GM21423 (cell line): ENCODE results near the gene SMIM41.

Experiments used
- ATAC-seq: cut with Tn5 transposase; IDR thresholded peaks from one replicate; pipeline ENCODE4 v1.9.1; 2021; ENCODE audit warnings: mild to moderate bottlenecking, moderate library complexity; ENCODE audit not compliant: unreplicated experiment

Gene SMIM41

DNA sequence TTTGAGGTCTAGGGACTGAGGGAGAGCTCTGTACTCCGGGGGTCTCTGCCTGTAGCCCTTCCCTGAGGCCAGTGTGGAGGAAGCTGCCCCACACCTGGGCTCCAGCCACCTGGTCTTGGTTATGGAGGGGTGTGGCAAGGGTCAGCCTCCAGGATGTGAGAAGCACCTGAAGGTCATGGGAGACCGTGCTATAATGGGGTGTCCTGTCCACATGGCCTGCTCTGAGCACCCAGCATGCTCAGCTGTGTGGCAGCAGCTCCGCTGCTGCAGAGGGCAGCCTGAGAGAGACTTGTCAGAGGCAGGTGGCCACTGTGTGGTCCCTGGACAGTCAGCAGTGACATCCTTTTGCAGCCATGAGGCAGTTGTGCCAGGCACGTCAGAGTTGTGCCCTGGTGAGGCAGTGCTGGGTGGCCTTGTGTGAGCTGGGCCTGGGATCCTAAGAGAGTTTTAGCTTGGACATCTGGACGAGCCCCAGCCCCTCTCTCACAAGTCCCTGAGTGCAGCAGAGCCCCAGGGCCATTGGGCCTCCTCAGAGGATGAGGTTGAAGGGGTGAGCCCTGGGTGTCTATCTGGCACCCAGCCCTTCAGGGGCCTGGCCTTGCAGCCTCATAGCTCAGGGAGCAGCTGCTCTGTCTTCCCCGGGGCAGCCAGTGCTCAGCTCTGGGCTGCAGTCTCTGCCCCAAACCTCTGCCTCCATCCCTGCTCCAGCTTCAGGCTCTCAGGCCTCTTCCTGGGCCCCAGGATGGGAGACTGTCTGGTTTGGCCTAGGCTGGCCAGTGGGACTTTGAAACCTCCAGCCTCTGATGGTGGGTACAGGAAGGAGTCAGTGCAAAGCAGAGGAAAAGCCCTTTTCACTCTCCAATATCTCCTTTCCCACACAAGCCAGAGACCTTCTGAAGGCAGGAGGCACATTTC, 17.1 kb upstream of the SMIM41 start:
- ATAC-seq, result no peak

DNA sequence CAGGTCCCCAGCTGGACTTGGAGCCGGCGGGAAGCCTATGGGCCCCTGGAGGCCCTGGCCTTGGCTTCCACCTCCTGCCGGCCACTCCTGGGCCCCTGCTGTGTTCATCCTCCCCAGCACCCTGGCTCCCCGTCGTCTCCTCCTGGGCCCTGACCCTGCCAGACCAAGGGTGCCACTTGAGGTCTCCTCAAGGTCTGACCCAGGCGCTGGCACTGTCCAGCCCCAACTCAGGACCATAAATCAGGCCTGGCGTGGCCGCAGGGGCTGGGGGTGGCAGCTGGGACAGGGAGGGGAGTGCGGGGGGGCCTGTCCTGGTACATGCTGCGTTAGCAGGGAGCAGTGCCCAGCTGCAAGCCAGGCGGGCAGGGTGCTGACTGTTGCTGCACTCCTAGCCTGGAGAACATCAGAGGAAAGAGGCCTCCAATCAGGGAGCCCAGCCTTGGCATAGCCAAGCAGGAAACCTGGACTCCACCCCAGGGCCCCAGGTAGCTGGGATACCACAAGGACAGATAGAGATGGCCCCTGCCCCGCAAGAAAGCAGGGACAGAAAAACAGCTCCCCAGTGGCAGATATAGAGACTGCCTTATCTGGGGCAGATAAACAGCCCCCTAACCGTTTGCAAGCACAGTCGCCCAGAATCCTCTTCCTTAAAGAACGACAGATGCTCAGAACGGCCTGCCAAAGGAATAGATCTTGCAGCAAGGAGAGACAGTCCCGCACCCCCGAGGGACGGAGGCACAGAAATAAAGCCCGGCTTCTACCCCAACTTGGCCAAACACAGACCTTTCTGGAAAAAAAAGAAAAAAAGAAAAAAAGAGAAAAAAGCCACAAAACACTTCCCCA, 16.2 kb upstream of the SMIM41 start:
- ATAC-seq, result no peak

DNA sequence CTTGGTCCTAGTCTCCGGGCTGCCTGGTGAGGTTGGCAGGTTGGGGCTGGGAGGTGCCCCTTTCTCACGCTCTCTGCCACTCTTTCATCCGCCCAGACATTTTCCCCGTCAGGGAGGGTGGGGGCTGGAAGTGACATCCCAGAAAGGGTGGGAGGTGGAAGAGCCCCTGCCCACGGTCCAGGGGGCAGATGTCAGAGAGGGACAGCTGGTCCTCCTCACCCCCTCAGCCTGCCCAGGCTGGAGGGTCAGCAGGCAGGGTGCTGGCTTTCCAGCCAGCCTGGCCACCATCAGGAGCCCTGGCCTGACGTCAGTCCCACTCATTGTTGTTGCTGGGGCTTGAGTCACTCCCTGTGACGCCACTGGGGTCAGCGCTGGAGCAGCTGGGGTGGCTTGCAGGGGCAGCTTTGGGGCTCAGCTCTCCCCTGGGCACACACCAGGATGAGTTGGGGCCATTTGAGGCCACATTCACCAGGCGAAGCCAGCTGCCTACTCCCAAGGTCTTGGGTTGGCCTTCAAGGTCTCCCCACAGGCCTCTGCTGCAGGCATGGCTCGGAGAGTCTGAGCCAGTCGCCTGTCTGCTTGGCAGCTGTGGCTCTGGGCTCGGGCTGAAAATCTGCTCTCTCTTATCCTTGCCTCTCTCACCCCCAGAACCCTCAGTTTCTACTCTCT, 15.4 kb upstream of the SMIM41 start:
- no peak for ATAC-seq

DNA sequence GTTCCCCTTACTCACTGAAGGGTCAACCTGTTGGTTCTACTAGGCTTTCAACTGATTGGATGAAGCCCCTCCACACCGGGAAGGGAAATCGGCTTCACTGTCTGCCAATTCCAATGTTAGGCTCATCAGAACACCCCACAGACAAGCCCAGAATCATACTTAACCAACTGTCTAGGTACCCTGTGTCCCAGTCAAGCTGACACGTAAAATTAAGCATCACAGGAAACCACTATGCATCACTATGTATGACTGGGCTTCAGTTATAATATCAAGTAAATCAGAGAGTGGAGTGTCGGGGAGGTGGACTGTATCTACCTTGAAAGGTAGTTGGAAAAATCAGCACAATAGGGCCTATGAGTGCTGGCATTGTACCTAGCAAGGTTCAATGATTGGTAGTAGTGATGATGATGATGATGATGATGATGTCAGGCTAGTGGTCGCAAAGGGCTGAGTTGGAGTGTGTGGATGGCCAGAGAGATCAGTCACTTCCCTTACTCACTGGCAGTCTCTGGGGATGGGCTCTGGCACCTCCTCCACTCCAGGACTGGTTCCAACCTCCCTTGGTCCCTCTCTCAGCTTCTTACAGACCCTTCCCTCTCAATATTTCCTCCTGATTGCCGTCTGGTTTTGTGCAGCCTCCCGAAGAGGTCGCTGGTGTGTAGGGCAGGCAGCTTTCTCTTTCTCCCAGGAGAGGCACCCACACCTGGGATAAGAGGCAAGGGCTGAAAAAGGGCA, 13.0 kb upstream of the SMIM41 start:
- ATAC-seq, result no peak

DNA sequence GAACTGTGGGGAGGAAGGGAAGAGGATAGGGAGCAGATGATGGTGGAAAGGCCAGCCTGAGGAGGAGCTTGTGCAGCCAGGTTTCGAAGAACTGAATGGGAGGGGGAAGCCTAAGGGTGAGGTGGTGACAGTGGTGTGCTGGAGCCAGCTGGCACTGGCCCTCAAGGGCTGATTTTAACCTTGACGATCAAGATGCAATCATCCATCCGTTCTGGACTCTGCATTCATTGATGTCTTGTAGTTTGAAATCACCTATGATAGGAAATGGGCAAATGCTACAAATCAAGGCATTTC, 12.5 kb upstream of the SMIM41 start:
- ATAC-seq, result no peak

DNA sequence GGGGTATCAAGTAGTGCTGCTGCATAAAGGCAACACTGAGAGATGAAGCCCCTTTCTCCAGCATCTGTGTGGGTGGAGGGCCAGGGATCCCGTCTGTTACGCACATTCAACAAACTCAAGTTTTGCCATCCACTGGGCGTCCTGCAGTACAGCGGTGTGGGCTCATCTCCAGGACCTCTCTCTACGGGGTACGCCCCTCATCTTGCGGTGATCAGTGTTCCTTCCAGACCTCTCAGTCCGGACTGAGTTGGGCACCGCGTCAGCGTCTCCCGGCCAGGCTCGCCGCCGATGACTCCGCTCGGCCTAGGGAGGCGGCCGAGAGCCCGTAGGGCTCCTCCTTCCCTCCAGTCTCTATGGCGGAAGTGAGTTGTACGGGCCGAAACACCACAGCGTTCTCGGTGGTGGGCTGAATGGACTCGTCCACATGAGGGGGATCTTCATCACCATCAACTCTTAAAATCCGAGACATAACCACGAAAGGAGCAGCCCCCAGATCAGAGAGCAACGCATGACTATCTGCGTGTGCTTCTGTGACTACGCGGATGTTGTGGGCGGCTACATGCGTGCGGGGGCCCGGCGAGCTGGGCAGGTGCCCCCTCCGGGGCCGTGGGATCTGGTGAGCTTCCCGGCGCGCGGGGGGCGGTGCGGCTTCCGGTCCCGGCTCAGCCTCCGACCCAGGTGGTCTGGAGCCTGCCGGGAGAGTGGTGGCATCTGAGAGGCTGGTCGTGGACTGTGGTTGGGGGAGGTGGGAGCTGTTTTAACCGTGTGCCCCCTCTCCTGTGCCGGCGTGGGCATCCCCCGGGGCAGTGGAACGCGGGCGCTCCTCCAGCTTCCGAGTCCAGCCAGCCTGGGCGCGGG, 9.9 kb upstream of the SMIM41 start, which contains the start of gene ATG101:
ATG101 (plus strand) TSS at position 652 of the 858 bp plus-strand sequence. CDS start 3,673 bp downstream, outside the sequence.
- ATAC-seq, result peak; percentile 95

DNA sequence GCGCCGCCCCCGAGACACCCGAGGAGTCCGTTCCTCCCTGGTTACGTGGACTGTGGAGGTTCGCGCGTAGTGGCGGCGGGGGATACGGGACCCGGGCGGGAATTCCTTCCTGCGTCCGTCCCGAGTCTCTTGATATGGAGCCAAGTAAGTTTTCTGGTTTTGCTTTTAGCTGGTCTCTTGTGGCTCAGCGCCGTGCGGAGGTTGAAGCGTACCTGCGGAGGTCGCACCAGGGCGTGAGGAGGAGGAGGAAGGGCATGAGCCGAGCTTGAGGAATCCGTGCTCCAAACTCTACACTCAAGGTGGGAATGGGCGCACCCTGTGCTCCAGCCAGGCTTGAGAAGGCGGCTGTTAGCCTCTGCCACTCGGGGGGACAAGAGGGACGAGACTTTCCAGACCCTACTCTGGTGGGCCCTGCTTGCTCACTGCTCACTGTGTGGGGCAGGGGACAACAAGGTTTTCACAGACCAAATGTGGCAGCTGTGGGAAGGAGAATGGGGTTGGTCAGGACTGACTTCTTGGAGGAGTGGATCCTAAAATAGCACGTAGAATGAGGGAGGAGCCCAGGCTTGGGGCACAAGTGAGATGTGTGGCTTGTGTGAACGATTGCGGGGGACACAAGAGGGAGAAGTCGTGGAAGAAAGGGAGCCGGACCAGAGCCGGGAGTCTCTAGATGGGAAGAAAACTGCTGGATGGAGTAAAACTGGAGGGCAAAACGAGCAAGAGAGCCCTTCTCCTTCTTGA, 9.1 kb upstream of the SMIM41 start:
- ATAC-seq, result peak; percentile 14

DNA sequence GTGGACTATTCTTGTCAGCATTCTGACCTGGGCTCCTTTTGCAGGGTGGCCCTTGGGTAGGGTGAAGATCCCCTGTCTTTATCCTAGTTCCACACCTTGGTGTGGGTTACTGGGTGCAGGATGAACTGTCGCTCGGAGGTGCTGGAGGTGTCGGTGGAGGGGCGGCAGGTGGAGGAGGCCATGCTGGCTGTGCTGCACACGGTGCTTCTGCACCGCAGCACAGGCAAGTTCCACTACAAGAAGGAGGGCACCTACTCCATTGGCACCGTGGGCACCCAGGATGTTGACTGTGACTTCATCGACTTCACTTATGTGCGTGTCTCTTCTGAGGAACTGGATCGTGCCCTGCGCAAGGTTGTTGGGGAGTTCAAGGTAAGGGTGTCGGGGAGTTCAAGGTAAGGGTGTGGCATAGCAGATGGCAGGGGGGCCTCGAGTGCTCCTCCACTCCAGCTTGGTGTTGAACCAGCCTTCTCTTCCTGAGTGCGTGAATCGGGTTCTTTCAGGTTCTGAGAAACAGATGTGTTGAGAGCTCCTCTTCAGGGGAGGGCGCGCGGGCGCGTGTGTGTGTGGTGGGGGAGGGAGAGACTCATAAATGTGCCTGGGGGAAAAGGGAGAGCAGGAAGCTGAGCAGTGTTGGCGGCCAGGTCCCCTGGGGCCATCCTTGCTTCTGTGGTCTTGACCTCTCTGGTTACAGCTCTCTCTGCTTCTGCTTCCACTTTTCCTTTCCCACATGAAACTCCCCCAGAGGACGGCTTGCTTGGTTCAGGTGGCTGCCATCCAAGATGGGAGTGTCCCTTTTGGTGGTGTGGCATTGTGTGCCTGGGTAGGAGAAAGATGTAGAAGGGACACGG, 5.7 kb upstream of the SMIM41 start:
- ATAC-seq, result no peak

DNA sequence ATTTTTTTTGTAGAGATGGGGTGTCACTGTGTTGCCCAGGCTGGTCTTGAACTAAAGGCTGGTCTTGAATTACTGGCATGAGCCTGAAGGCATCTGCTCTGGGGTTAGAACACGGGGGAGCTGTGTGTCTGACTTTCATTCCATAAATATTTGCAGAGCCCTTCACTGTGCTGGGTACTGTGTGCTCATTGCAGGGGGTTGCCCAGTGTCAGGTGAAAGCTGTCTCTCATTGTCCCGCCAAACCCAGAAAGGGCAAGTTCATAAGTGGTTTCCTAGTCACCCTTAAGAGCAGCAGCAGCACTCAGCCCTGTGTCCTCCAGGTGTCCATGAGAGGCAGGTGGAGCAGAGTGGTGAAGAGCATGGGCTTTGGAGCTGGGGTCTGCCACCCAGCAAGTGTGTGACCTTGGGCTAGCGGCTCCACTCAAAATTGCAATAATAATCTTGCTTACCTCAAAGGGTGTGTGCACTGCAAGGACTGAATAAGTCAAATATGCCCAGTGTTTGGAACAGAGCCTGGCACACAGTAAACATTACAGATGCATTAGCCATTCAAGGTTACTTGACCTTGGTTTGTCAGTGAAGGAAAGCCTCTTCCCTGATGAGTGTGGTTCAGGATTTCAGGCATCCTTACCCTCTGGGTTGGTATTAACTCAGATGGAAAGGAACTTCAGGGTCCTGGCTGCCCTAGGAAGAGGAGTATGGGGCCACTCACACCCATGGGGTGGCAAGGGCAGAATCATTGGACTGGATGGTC, 4.4 kb upstream of the SMIM41 start:
- ATAC-seq, result no peak

DNA sequence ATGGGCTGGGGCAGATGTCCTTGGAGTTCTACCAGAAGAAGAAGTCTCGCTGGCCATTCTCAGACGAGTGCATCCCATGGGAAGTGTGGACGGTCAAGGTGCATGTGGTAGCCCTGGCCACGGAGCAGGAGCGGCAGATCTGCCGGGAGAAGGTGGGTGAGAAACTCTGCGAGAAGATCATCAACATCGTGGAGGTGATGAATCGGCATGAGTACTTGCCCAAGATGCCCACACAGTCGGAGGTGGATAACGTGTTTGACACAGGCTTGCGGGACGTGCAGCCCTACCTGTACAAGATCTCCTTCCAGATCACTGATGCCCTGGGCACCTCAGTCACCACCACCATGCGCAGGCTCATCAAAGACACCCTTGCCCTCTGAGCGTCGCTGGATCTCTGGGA, 2.7 kb upstream of the SMIM41 start:
- no peak for ATAC-seq

DNA sequence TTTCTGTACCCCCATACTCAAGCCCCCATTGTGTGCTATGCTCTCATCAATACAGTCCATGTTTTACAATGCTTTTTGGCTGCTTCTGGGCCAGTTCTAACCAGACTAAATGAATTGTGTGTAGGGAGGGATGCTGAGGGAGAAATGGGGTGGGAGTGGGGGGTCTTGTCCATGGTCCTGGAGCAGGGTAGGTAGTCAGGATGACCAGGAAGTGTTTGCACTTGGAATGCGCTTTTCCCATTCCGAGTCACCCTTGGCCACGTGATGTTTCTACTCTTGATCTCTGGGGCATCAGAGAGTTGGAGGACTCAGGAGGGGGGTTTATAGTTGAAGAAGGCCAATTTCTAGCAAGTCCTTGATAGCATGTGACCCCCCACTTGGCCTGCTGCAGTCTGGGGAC, 1.2 kb upstream of the SMIM41 start:
- no peak for ATAC-seq

DNA sequence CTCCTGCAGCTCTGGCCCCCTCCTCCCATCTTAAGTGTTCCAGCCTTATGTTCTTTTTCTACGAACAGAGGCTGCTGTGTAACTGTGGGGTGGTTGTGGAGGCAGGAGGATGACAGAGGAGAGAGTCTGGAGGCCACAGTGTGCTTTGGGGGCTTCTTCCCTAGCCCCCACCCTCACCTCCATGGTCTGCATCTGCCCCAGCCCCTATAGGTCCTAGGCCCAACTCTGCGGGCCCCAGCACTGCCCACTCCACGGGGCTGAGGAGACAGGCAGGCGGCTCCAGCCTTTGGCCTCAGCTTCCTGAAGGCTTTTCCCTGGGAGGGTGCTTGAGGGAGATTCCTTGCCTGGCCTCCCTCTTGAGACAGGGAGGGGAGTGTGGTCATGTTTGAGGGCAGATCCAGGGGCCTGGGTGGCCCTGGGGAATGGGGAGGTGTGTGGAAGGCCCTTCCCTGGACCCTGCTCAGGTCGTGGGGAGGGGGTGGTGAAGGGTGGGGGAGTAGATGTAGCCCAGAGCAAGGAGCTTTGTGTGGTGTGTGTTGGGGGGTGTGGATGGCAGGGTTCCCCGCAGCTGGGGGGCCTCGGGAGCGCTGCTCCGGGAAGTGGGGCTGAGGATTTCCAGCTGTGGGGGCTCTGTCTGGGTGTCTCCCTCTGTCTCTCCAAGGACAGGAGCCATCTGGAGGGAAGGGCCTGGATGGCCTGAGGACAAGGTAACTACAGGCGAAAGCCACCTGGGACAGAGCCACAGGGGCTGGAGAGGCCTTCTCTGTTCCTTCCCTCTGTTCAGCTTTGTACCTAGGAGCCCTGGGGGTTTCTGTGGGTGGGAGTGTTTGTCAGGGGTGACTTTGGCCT, 1.1 kb downstream of the SMIM41 start:
- ATAC-seq, result no peak

DNA sequence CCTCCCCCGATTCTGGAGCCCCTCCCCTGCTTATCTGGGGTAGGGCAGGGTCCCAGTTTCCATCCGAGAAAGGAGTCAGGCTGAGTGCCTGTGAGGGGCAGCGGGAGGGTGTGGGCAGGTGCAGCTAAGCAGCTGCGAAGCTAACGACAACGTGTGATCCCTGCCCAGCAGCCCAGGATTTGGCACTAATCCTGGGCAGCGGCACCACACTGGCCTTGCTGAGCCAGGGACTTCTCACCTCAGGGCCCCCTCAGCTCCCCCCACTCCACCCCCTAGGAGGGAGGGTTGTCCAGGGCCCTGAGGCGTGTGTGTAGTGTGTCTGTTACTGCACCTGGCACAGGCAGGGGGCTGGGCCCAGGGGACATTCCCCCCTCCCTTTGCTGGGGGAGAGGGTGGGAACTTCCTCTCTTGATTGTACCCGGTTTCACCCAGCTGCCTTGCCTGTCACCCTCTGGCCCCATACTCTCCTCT, 1.8 kb downstream of the SMIM41 start:
- peak; percentile 78 for ATAC-seq

DNA sequence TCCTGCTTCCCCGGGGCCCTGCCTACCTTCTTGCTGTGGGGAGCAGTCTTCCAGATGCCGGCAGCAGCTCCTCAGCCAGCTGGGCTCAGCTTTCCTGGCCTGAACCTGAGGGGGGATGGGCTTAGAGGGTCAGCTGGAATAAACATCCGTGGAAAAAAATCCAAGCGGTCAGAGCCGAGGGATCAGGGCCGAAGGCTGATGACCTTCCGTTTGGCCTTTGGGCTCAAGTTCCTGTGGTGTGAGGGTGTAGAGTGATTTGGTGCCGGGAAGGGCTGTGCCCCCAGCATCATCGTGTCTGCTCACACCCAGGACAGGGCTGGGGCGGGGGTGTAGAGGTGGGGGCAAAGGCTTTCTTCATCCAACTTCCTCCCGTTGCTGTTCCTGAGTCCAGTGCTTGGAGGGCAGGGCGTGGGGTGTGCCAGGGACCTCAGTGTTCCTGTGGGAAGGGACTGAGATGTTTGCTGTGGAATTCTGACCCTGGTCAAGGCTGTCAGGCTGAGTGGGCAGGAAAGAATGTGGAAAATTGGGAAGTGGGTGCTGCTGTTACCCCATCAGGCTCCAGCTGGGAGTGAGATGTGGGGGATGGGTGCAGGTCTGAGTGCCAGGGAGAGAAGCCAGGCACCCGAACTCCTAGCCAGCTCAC, 2.6 kb downstream of the SMIM41 start:
- ATAC-seq, result no peak

DNA sequence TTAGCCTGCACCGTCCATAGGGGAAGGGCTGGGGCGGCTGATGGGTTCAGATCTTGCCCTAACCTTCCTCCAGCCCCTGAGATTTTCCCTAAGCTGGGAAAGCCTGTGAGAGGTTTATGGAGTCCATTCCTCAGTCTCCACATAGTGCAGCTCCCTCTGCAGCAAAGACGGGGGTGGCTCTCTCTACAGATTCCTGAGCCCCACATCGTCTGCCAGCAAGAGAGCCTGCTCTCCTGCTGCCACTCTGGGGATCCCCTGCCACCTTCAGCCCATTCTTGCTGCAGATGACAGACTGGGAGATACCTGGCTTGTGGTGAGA, 3.1 kb downstream of the SMIM41 start:
- ATAC-seq, result no peak

DNA sequence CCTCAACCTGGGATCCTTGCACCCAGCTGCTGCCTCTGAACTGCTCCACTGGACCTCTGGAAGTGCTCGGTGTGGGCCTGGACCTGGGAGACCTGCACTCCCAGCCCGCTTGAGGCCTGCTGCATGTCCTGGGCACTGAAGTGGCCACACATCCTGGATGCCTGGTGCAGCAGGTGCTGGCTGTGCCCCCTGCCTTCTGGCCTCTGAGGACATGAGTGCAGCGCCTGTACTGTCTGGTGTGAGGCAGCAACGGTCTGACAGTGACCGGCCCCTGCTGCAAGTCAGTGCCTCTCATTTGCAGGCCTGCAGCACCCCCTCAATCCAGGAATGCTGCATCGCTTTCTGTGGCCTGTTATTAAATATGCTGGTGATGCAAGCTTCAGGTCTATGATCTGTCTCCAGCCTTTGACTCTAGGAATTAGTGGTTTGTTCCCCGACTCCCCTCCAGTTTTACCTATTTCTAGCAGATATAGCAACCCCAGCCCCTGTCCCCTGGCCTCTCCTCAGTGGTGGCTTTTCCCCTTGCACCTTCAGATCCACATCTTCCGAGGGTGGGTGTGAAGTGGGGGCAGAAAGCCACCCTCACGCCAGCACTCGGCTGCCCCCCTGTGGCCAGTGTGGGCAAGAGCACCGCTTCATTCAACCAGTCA, 3.6 kb downstream of the SMIM41 start:
- ATAC-seq, result peak; percentile 36
